Measurements from ENCODE around the gene CCNY.
A peak's percentile ranks its signal among the peaks of the same experiment; 100 is the strongest.

CCNY gene

DNA sequence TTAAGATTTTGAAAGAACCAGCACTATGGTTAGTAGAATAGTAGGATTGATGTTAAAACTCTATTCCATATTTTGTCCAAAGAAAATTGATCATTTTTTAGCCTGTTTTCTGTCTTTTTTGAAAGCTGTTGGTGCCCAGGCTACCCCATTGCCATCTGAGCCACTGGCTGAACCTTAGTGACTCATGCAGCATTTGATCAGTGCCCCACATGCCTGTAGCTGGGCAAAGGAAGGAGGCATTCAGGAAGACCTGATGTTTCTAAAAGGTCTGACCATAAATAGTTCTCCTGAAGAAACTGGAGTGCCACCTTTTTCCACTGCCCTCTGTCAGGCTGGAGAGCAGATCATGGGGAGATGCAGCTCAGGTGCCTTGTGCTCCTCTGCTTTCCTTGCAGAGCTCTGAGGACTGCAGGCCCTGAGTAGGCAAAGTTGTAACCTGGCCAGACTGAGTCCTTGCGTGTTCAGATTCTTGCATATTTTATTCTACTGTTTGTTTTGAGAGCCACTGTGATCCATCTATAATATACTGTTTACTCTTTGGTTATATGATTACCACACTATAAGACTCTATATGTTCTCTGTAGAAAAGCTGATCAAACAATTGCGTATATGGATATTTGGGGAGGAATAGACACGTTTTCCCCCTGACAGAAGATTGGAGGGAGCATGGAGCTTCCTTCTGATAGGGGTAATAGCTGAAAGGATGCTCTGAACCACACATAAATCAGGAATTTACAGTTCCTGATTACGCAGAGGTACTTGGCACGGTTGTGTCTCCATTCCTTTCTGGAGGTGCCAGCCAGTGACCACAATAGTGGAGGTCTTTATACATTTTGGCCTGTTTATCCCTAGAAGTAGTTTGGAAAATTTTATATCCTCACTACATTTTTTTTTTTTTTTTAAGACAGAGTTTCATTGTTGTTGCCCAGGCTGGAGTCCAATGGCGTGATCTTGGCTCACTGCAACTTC lies 219.9 kb downstream of the CCNY start:
- TF ChIP-seq CTCF (IDR thresholded peaks at IDR 0.05; ENCODE audit: insufficient read depth, low read length, missing control alignments) = no peak
- no peak for DNase-seq (ENCODE audit: low read depth, low spot score)
- ChIA-PET CTCF (interaction anchor here (0.7 to 3.2 kb wide), 4 partner anchors 9 to 1223 kb away, joined by 3 to 22 read pairs (median 5); no protein-coding TSS in a partner anchor), POLR2A (no interaction called here)
- no peak overlapping the region for H3K4me3 ChIP-seq (ENCODE audit: low read depth, low read length)

GRCh38 chr10:35558276-35558675 lies 222.0 kb downstream of the CCNY start:
- no peak for DNase-seq (ENCODE audit: low read depth, low spot score)
- ChIA-PET POLR2A (no interaction called here), CTCF (no interaction called here)
- no peak for TF ChIP-seq CTCF (IDR thresholded peaks at IDR 0.05; ENCODE audit: insufficient read depth, low read length, missing control alignments)
- no peak overlapping the region for H3K4me3 ChIP-seq (ENCODE audit: low read depth, low read length)

DNA sequence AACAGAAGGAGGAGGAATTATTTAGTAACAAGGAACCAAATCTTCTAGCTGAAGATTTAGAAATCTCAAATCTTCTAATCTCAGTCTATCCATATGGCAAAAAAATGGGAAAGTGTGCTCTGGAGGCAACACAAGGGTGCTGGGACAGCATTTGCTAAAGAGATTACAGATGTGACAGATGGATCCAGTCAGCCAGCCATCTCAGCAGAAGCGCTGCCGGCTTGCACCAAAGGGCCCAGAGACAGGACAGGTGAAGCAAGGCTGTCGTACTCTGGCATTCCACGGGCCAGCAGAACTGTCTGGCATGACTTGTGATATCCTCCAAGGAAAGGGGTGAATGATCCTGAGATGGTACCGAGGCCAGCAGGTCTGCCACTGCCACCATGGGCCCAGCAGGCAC lies 223.1 kb downstream of the CCNY start:
- ChIA-PET POLR2A (no interaction called here), CTCF (interaction anchor here (0.6 kb wide), 1 partner anchor 321 kb away, joined by 3 read pairs; no protein-coding TSS in a partner anchor)
- no peak for TF ChIP-seq CTCF (IDR thresholded peaks at IDR 0.05; ENCODE audit: insufficient read depth, low read length, missing control alignments)
- no peak overlapping the region for H3K4me3 ChIP-seq (ENCODE audit: low read depth, low read length)
- no peak for DNase-seq (ENCODE audit: low read depth, low spot score)

DNA sequence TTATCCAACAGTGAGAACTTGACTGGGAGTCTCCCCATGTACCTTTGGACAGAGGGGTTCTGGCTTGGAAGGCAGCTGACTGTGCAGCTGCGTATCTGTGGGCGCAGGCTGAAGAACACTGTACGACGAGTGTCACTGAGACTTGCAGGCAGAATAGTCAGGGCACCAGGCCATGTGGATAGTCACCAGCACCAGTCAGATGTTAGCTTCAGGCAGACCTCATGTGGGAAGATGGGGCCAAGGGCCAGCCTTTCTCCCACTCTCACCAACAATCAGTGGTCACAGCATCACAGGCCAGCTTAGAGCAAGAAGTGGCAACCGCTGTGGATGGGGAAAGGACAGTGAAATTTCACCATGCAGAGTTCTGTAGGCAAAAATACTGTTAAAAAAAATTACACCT lies 225.4 kb downstream of the CCNY start:
- DNase-seq (ENCODE audit: low read depth, low spot score) = no peak
- H3K4me3 ChIP-seq (ENCODE audit: low read depth, low read length) = no peak overlapping the region
- no peak for TF ChIP-seq CTCF (IDR thresholded peaks at IDR 0.05; ENCODE audit: insufficient read depth, low read length, missing control alignments)
- ChIA-PET CTCF (interaction anchor here (0.7 to 7.8 kb wide), 10 partner anchors 9 to 336 kb away, joined by 3 to 89 read pairs (median 13); no protein-coding TSS in a partner anchor), POLR2A (no interaction called here)

GRCh38 chr10:35562427-35562826 lies 226.1 kb downstream of the CCNY start:
- TF ChIP-seq CTCF (IDR thresholded peaks at IDR 0.05; ENCODE audit: insufficient read depth, low read length, missing control alignments) = no peak
- no peak for DNase-seq (ENCODE audit: low read depth, low spot score)
- CTCF ChIA-PET = interaction anchor here (0.7 to 7.8 kb wide), 29 partner anchors 10 to 1318 kb away, joined by 3 to 89 read pairs (median 5); no protein-coding TSS in a partner anchor
- POLR2A ChIA-PET = interaction anchor here (0.6 kb wide), 1 partner anchor 15 kb away, joined by 3 read pairs; no protein-coding TSS in a partner anchor
- no peak overlapping the region for H3K4me3 ChIP-seq (ENCODE audit: low read depth, low read length)

DNA sequence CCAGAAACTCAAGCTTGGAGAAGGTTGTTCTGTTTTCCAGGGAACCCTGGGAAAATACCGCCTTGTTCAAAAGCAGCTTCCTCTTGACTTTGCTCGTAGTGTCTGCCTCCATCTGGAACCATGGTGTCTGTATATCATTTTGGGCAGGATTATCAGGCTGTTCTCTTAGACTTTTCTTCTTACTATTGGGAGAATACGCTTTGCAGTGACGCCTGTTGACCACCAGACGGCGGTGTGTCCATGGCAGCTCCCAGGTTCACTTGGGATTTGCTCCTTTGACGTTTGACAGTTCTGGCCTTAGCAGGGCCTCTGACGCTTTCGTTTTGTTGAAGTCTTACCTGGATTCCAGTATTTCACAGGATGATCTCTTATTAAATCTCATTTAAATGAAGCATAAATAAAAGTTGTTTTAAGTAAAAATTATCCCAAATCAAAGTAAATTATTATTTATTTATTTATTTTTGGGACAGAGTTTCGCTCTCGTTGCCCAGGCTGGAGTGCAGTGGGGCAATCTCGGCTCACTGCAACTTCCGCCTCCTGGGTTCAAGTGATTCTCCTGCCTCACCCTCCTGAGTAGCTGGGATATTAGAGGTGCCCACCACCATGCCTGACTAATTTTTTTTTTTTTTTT lies 227.1 kb downstream of the CCNY start:
- CTCF ChIA-PET = interaction anchor here (0.6 to 7.8 kb wide), 45 partner anchors 7 to 1442 kb away, joined by 3 to 89 read pairs (median 4); no protein-coding TSS in a partner anchor
- POLR2A ChIA-PET = interaction anchor here (0.8 kb wide), 1 partner anchor 17 kb away, joined by 3 read pairs; no protein-coding TSS in a partner anchor
- no peak for DNase-seq (ENCODE audit: low read depth, low spot score)
- peak; percentile 95 for TF ChIP-seq CTCF (IDR thresholded peaks at IDR 0.05; ENCODE audit: insufficient read depth, low read length, missing control alignments)
- H3K4me3 ChIP-seq (ENCODE audit: low read depth, low read length) = no peak overlapping the region
